Kidney glomerular epithelial cell (primary cell): ENCODE measurements around the gene PIR.

Experiments
- DNase-seq: peaks from one replicate; lab custom pipeline; 2025; lab: John Stamatoyannopoulos, UW

The PIR gene

DNA sequence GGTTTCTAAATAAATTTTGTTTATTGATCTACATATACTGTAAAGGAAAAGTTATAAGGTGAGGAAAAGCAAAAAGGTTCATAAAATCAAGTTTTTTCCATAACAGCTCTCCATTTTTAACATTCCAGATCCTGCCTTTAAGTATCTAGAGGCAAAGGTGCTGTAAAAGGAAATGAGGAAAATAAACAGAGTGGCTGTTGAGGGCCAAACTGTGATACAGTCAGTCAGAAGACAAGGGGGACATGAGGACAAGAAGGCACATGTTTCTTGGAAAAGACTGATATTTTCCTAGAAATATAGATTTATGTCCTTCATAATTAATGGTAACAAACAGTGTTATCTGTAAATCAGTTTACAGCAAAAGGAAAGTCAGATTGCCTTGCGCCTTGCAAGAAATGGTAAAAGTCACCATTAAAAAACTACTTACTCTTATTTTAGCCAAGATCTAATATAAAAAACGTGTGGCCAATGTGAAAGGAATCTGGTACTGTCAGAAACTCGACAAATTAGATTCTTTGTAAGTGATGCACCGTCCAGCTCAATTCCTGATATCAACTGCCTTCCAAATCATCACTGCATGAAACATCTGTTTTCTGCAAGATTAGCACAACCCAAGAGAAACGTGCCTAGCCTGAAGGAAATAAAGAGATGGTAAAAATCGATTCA, 75.0 kb downstream of the PIR start:
- DNase-seq, result no peak

DNA sequence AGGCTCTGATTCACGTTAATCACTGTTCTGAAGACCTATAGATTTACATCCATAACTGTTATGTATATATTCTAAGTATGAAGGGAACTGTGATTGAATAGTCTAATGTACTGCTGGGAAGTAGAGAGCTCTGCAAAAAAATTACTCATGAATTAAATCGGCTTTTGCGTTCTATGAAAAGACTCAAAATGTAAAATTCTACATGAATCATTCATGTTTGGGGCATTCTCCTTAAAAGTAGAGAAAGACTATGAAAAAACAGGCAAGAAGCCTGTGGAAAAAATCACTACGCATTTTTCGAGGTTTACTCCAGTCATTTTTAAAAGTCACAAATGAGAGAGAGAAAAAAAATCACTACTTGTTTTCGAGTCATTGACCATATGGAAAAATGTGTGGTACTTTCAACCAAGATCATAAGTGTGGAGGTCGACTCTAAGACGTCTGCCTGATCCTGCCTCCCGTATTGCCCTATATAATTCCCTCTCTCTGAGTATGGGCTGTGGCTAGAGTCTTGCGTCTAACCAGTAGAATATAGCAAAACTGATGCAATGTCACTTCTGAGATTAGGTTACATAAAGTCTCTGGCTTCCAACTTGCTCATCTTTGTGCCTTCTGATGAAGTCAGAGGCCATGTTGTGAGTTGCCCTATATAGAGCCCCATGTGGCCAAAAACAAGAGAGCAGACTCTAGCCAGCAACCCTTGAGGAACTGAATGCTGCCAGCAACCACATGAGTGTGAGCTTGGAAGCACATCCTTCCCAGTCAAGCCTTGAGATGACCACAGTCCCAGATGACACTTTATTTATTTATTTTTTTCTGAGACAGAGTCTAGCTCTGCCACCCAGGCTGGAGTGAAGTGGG, 76.8 kb downstream of the PIR start:
- no peak for DNase-seq

DNA sequence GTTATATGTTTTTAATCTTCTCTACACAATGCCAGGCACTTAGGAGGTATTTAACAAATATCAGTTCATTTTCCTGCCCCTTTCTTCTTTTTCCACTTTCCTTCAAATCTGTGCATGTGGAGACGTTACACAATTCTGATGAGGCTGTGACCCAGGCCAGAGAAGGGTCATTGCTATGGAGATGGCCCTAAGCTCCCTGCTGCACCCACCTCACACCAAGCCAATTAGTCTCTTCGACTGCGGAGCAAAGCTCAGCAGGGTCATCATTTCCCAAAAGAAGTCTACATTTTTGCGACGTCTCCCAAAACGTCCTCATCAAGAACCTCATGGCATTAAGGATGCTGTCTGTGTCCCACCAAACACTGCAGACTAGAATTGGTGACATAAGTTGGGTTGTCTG, 80.0 kb downstream of the PIR start:
- no peak for DNase-seq

DNA sequence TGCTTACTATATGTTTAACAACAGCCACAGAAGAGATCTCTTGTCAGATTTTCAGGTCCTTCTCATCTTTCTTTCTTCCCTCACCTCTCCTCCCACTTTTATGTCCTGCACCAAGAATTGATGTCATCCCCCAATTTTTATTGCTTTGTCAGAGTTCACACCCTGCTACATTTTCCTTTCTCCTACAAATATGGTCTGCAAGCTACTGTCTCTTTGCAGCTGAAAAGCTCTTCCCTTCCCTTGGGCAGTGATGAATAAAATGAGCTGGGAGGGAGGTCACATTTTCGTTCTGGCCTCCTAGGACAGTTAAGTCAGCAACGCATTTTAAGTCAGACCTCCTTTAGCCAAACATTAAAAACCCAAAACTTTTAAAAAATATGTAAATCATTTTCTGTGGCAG, 82.2 kb downstream of the PIR start:
- no peak for DNase-seq

DNA sequence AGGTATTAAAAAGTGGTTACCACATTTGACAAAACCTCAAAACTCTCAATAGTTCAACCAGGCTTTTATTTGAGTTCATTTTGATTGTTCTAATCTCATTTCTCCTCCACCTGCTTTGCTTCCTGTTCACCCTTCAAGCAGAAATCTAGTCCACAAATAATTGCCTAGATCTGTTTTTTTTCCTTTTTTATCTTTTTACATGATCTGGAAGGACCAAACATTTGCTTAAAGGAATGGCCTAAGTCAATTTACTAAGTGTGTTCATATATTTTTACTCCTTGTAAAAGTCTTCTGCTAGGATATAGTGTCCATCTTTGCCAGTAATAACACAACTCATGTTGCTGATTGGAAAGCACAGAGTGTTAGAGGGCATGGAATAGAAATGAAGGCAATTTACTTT, 82.7 kb downstream of the PIR start:
- no peak for DNase-seq

DNA sequence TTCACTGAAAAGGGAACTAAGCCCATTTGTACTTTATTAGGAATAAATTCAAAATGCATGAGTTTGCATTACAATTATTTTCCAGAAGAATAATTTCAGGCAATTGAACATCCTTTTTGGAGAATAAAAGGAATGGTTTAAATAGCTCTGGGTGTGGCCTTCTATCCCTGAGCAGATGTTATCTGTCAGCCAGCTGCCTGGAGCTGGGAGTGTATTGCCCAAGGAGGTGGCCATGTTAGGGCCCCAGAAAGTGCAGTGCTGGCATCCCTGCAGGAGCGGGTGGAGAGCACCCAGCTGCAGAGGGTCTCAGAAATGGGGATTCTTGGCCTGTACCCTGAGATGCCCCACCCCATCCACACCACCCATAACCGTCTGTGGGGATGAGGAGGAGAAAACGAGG, 87.3 kb downstream of the PIR start:
- no peak for DNase-seq

DNA sequence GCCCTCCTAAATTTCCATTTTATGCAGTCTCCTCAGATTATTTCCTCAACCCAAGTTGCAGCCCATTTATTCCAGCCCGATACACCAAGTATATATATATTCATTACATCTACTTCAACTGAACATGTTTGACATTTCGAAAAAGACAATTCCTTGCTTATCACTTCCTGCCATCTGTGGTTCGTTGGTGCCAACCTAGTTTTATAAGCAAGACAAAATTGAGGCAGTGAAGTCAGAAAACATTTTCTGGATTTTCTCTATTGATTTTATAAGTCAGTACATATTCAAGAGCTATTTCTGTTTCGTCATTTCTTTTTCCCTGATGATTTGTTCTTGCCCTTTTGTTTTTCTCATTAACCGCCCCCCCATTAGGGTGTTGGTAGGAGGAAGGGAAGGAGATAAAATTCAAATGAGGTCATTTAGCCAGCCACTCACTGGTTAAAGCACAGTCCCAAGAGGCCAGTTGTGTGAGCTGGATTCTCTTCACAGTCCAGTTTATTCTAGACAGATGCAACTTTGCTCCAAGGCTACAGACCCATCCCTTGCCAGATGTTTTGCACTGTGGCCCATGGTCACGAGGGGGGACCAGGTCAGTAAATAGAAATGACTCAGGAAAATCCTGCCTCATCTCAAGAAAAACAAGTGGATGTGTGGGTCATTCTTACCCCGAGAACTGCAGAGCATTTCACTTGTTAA, 88.6 kb downstream of the PIR start:
- no peak for DNase-seq

DNA sequence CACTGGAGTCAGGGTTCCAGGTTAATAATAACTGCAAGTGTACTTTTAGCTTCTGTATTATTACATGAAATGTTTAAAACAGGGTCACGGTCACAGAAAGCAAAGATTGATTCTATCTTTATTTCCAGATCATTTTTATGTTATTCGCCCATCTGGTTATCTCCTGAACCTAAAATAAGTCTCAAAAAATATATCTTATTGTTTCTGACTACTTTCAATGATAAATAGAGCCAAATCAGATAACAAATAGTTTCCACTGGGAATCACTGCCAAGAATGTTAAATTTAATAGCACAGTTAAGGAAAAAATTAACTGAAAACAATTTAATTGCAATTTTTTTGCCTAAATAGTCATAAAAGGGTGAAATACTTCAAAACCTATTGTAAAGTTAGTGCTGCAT, 91.8 kb downstream of the PIR start:
- DNase-seq, result no peak

DNA sequence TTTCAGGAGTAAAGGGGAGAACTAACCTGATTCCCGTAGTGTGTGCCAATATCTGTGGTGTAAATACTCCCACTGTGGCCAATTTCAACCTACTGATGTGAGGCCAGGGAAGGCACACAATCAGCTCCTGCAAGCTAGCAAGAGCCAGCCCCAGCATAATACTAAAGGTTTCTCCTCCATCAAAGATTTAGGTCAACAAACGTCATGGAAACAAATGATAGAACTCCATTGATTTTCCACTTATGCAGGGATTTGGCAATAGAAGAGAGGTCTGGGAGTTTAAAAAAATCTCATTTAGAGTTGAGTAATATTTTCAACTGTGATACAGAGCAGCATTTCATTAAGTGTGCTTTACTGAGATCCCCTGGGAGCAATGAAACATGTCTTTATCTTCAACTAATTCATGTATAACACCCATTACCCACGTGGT, 93.2 kb downstream of the PIR start:
- DNase-seq, result no peak

DNA sequence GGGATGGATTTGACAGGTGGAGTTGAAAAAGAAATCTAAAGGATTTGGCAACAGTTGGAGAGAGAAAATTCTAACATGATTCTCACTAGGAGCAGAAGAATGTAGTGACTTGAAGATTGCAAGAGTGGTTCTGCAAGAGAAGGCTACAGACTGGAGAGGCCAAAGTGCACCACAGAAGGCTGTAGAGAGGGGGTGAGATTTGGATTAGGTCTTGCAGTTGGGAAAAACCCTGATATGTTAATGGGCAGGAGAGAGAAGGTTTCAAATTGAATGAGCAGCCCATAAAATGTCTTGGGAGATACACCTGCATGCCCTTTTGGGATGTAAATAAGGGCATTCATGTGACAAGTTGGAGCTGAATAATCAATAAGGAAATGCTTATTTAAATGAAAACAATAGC, 94.3 kb downstream of the PIR start:
- DNase-seq, result no peak

DNA sequence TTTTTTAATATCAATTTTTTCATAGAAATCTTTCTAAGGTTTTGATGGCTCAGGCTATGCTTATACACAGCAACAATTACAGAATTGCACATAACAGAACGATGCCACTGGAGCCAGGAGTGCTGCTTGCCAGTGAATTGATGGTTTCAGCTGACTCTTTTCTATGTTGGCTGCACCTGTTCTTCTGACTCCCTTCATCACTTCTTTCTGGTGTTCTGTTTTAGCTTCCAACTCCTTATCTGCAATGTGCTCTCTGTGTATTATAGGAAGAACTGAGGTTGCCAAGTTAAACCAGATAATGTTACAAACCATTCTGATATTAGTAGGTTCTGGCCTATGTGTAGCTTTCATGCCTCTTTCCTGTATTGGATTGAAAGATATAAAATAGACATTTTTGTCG, 97.3 kb downstream of the PIR start:
- DNase-seq, result no peak

DNA sequence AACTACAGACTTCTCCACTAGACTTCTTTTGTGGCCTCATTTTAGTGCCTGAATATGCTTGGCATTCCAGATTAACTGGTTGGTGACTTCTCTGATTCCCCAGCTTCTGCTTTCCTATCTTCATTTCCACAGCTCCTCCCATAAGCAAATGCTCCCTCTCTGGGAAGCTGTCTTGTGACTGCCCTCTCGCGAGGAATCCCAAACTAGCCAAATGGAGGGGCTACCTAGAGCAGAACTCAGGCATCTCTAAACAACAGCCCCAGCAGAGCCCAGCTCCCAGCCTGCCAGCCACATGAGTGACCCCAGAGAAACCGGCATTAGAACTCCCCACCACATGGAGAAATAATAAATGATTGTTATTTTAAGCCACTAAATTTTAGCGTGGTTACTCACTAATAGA, 101.3 kb downstream of the PIR start:
- no peak for DNase-seq

DNA sequence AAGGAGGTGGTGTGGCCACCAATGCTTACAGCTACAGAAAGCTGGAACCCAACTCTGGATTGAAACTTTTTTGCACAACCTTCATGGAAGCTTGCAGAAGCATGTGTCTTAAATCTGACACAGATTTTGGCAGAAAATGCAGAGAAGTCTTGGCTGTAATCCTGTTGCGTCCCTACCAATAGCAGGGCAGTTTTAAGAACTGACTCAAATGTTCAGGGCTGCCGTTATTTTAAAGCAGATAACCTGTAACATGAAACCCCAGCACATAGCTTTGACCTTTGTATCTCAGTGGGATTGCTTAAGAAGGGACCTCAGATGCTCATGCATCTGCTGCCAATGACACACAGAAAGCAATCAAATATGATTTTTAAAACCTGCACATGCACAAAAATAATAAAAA, 108.8 kb downstream of the PIR start, which contains the start of gene VEGFD:
VEGFD (minus strand) TSS at position 110 of the 400 bp plus-strand sequence. CDS start 467 bp downstream, outside the sequence.
- no peak for DNase-seq

DNA sequence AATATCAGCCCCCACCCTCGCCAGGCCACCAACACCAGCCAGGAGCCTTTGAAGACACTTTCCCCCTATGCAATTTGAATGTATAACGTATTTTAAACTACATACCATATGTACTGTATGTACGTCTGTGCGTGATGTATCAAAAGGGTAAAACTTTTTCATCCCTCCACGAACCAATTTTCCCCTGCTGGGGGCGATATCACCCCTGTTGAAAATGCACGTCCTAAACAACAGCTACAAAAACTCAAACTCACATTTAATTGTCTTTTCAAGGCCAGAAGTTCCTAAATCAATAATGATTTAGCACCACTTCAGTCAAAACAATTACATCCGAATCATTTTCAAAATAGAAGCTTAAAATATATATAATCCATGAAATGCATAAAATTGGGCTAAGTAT, 110.3 kb downstream of the PIR start:
- DNase-seq, result no peak

DNA sequence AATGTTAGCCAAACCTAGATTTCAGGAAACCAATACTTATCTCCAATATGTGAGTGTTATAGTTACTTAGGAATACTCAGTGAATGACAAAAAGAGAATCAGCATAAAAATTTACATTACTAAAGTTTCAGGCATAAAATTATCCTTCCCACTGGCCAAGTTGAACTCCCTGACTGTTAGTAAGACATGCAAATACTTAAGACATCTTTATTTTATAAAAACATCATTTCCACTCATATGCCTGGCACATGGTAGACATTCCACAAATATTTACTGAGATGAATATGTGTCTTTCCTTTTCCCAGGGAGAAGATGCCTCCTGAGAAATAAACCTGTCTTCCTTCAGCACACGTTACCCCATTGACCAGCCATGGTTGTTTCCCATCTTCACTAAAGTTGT, 116.2 kb downstream of the PIR start:
- DNase-seq, result no peak

DNA sequence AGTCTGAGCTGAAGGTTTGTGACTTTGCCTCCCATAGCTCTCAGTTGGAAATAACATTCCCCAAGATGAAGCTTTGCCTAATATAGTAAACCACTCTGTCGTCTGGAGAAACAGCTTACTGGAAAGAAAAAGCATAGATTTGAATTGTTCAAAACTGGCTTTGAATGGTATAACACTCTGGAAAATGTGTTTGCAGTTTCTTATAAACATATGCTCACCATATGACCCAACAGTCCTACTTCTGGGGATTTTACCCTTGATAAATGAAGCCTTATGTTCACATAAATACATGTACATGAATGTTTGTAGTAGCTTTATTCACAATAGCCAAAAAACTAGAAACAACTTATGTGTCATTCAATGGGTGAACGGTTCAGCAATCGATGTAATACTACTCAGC, 119.2 kb downstream of the PIR start:
- DNase-seq, result no peak

DNA sequence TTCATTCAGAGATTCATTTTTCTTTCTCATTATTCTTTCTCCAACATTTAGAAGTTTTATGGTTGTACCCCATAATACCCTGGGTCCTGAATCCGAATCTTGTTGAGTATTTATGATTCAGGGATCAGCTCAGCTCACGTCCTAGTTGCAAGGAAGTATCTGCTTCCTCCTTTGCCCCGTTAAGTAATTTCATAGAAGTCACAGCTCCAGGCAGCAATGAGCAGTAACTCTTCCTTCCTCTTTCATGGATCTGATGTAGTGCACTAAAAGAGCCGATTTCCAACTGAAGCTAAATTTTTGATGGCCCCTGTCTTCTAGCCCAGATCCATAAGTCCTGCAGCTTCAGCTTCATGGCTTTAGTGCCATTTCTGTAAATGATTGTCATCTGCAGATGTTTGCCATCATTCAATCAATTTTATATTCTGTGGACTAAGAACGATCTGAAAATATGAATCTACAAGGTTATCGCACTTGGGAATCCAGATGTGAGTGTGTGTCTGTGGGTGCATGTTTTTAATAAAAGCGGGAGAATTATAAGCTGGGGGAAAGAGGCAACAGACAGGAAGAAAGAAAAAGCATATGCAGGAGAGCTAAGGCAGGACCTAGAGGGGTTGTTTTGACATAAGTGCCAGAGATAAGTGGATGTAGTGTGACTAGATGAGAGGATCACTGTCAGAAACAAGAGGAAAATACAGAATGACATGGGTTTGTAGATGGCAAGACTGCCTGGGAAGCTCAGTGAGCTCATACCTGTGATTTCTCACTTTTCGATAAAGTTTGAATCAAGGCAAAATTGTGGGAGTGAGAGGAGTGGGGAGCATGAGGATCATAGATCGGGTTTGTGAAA, 126.4 kb downstream of the PIR start:
- no peak for DNase-seq

DNA sequence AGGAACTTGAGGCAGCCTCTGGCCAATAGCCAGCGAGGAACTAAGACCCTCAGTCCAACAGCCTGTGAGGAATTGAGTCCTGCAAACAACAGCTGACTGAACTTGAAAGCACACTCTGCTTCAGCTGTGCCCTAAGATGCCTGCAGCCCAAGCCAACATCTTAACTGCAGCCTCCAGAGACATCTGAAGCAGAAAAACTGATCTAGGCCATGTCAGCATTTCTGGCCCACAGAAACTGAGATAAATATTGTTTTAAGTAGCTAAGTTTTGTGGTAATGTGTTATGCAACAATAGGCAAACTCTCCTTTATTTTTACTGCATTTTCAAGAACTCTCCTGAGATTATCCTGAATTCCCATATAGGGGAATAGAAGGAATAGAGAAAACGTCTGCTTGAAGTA, 133.4 kb downstream of the PIR start:
- DNase-seq, result no peak

DNA sequence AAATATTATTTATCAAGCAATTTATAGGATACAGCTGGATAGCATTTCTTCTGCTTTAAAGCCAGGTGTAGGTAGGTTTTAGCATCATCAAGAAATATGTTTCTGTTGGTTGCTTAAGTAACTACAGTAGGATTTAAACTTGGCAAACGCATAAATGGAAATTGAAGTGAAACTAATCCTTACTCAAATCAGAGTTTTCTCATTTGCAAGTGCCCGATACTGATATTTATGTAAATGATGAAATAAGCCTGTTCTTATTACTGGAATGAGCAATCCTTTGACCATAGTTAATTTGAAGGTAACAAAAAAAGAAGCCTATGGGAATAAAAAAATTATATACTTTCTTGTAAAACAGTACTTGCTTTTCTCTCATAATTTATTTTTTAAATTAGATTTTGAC, 134.6 kb downstream of the PIR start:
- no peak for DNase-seq

DNA sequence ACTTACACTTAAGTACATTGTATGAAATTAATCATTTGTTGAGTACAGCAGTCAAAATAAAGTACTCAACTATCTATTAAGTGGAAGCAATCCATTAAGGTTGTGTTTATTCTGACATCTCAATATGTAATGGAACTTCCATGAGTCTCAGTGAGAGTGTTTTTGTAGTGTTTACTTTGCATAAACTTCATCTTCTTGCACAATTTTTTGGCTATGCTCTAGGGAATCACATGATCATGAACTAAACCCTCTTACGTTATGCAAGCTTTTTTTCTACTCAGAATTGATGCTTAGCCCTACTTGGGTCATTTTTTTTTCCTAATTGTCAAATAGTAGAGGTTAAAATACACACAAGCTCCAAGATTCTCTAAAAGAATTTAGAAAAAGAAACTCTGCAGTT, 136.7 kb downstream of the PIR start:
- no peak for DNase-seq

DNA sequence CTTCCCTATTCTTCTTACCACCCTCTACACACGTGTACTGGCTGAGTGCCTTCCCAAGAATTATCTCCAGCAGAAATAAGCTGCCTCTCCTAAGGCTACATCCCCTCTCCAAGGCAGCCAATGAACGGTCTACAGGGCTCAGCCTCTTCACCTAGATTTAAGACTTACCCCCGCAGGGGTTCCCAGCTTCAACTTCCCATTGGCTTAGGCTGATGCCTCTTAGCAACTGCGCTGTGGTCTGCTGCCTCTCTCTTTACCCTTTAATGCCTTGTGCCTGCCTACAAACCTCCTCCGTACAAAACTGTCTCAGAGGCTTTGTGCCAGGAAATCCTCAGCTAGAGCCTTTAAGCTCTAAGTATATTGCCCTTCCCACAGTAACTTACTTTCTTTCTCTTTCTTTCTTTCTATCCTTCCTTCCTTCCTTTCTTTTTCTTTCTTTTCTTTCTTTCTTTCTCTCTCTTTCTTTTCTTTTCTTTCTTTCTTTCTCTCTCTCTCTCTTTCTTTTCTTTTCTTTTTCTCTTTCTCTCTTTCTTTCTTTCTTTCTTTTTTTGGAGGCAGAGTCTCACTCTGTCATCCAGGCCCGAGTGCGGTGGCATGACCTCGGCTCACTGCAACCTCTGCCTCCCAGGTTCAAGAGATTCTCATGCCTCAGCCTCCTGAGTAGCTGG, 142.7 kb downstream of the PIR start:
- no peak for DNase-seq

DNA sequence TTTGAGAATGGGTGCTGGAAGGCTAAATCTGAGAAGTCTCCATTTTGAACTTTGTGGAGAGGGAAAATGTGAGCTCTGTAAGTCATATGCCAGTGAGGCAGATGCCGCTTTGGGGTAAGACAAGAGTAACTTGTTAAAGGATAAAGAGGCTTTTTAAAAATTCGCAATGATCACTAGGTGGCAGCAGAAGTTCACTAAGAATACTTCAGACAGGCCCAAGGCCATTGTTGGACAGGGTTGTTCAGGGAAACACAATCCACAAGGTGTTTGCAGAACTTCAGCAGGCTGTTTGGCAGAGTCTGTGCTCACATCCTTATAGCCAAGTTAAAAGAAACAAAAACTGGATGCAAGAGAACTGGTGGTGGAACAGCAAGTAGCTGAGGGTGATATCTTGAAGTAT, 144.1 kb downstream of the PIR start:
- peak; percentile 27 for DNase-seq
